Measurements from ENCODE around the gene CLASP2. TPM values are rescaled to one million over a fixed set of nuclear protein-coding genes. Genes with fewer than 3 reads are reported as not detected.
A peak's percentile ranks its signal among the peaks of the same experiment; 100 is the strongest.
"Not testable (repeated sequence)": the region's sequence is repeated elsewhere in the genome, so short reads cannot be mapped to it uniquely, and the experiment has no call there.

Gene CLASP2
- total RNA-seq, 2 donors from 2014 or later = 73.8 to 82.3 TPM

DNA sequence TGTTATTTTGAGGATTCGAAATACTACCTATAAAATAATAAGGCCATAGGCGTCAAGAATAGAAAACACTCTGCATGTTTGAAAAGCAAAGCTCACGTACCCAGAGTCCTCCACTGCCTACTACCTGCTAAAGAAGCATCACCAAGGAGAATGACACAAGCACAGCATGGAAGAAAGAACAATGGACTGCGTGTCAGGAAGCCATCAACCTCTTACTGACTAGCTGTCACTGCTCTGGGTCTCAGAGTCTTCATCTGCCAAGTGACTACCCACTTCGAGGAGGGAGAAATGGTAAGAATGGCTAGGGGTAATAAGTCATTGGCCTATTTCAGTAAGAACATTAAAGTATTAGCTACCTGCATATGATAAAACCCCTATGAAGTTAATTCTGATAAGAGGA is 49.4 kb downstream of the CLASP2 start:
- ATAC-seq (no peak), DNase-seq (ENCODE audit: low spot score) (no peak)
- H3K27ac Mint-ChIP-seq = no peak overlapping the region
- H3K4me3 Mint-ChIP-seq = no peak overlapping the region
- no peaks in the 10 kb centered on the region for H3K27me3 Mint-ChIP-seq
- no peaks in the 10 kb centered on the region for H3K9me3 Mint-ChIP-seq
- peaks cover 14% of the 10 kb centered on the region for H3K36me3 Mint-ChIP-seq
- peaks cover 7 to 14% of the 10 kb centered on the region in 2 donors for H3K4me1 Mint-ChIP-seq (ENCODE audit: low read depth in 2 of 2)

DNA sequence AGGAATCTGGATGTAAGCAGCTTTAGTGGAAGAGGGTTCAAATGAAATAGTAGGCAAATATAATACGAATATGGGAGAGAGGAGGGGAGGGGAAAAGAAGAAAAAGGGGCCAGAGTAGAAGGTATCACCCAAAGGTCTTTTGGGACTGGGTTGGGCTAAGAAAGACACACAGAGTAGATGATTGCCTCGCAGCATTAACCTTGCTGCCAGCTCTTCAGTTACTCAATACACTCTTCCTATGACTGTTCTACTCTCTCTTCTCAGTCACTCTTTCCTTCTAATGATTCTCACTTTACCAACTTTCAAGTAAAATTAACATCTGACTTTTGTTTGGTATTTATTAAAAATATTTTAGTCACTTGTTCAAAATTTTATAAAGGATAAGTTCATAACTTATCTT is 52.8 kb downstream of the CLASP2 start:
- H3K4me1 Mint-ChIP-seq (ENCODE audit: low read depth in 2 of 2) = peaks cover 5 to 16% of the 10 kb centered on the region in 2 donors
- no peaks in the 10 kb centered on the region for H3K27me3 Mint-ChIP-seq
- no peak for DNase-seq (ENCODE audit: low spot score)
- peak overlapping the region; percentile 40 for H3K4me3 Mint-ChIP-seq
- H3K27ac Mint-ChIP-seq = peak overlapping the region in 1 of 2 donors; percentile 7
- peak; percentile 69 to 84 for ATAC-seq
- no peaks in the 10 kb centered on the region for H3K9me3 Mint-ChIP-seq
- no peaks in the 10 kb centered on the region for H3K36me3 Mint-ChIP-seq

GRCh38 chr3:33664195-33664594 is 53.9 kb downstream of the CLASP2 start:
- no peaks in the 10 kb centered on the region for H3K9me3 Mint-ChIP-seq
- DNase-seq (ENCODE audit: low spot score) (no peak), ATAC-seq (peak; percentile 69 to 70)
- H3K27ac Mint-ChIP-seq = peak overlapping the region in 1 of 2 donors; percentile 7
- no peak overlapping the region for H3K4me3 Mint-ChIP-seq
- no peaks in the 10 kb centered on the region for H3K36me3 Mint-ChIP-seq
- H3K4me1 Mint-ChIP-seq (ENCODE audit: low read depth in 2 of 2) = peaks cover 12 to 23% of the 10 kb centered on the region in 2 donors
- H3K27me3 Mint-ChIP-seq = no peaks in the 10 kb centered on the region

- no peak for DNase-seq (ENCODE audit: low spot score)
- peaks cover 20 to 32% of the 10 kb centered on the region in 2 donors for H3K4me1 Mint-ChIP-seq (ENCODE audit: low read depth in 2 of 2)
- H3K36me3 Mint-ChIP-seq = no peaks in the 10 kb centered on the region
- H3K9me3 Mint-ChIP-seq = no peaks in the 10 kb centered on the region
- ATAC-seq = no peak
- H3K4me3 Mint-ChIP-seq = no peak overlapping the region
- no peaks in the 10 kb centered on the region for H3K27me3 Mint-ChIP-seq
- H3K27ac Mint-ChIP-seq = no peak overlapping the region
Observed at GRCh38 chr3:33663042-33663441, 55.0 kb downstream of the CLASP2 start.

DNA sequence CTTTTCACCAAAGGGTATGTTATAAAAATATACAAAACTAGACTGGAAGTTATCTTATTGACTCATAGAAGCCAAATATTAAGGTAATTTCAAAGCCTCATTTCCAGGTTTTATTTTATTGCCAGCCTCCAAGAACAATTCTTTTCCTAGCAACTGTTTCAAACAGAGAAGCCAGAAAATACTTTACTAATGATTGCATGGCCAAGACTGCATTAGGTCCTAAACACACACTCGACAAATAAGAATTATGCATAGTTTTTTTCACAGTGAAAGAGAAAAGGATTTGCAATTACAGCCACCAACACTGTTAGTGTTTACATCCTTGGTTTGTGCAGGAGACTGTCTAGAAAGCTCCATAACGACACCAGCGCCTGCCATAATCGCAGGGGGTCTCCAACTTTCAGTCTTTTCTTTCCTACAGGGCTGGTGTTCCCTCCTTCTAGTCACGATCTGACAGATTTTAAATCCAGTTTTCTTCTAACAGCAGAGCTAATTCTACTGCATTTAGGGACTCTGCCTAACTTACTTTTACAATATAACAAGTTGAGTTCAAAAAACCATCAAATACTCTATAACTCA is 58.1 kb downstream of the CLASP2 start:
- Mint-ChIP-seq H3K27ac (peak overlapping the region; percentile 0 to 71), H3K4me3 (peak overlapping the region; percentile 58), H3K9me3 (no peaks in the 10 kb centered on the region), H3K4me1 (ENCODE audit: low read depth in 2 of 2) (peaks cover 22 to 28% of the 10 kb centered on the region in 2 donors), H3K36me3 (no peaks in the 10 kb centered on the region), H3K27me3 (no peaks in the 10 kb centered on the region)
- ATAC-seq (no peak), DNase-seq (ENCODE audit: low spot score) (no peak)

DNA sequence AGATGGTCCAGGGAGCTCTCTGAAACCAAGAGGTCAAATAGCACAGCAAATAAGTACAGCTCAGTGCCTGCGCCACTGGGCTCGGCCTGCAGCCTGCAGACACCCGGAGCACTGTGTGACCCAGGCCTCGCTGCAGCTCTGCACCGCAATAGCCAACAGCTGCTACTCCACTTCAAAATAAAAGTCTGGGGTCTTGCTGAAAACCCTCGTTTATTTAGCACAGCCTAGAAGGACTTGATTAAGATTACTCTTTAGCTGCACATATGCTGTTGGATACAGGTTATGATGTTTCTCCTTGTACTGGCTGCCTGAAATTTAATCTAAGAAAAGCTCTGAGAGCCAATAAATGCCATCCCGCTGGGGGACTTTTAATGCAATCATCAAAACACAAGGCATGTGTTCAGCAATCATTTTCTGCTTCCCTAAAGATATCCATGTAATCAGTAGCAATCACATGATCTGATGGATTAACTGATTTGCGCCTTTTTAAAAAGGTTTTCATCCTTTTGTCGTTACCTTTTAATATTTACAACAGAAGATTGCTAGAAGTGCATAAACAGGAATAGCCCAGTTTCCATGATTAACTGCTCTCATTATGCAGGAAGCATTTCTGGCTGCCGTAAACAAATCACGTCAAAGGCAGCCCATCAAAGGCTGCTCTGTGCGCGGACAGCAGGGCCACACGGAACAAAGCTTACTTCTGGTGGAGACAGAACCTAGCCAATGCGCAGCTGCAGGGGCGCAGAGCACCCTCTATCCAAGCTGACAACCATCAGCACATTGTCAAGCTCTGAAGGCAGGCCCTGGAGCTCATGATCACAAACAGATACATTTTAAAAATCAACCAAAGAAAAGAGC is 58.8 kb downstream of the CLASP2 start:
- no peaks in the 10 kb centered on the region for H3K27me3 Mint-ChIP-seq
- peaks cover 22 to 23% of the 10 kb centered on the region in 2 donors for H3K4me1 Mint-ChIP-seq (ENCODE audit: low read depth in 2 of 2)
- ATAC-seq (peak; percentile 84 to 88), DNase-seq (ENCODE audit: low spot score) (no peak)
- H3K9me3 Mint-ChIP-seq = no peaks in the 10 kb centered on the region
- H3K36me3 Mint-ChIP-seq = no peaks in the 10 kb centered on the region
- H3K4me3 Mint-ChIP-seq = peak overlapping the region; percentile 58
- H3K27ac Mint-ChIP-seq = peak overlapping the region; percentile 0 to 71

DNA sequence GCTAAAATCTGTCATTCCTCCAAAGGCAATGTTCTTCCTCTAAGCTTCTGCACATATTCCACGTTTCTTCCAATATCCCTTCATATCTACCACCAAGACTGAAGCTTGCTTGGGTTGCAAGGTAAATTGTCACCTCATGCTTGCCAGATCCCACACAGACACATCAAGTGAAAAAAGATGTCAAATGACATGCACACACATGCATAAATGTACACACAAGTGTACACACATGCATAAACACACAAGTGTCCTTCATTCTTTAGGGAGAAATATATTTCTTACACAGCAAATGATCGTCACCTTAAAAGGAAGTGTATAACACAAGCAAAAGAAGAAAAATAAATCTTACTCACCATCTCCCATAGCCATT is 59.4 kb downstream of the CLASP2 start:
- Mint-ChIP-seq H3K9me3 (no peaks in the 10 kb centered on the region), H3K27ac (peak overlapping the region; percentile 0 to 71), H3K36me3 (no peaks in the 10 kb centered on the region), H3K27me3 (no peaks in the 10 kb centered on the region), H3K4me3 (peak overlapping the region; percentile 58), H3K4me1 (ENCODE audit: low read depth in 2 of 2) (peaks cover 25 to 27% of the 10 kb centered on the region in 2 donors)
- DNase-seq (ENCODE audit: low spot score) = no peak
- ATAC-seq = peak in 1 of 2 donors; percentile 20

DNA sequence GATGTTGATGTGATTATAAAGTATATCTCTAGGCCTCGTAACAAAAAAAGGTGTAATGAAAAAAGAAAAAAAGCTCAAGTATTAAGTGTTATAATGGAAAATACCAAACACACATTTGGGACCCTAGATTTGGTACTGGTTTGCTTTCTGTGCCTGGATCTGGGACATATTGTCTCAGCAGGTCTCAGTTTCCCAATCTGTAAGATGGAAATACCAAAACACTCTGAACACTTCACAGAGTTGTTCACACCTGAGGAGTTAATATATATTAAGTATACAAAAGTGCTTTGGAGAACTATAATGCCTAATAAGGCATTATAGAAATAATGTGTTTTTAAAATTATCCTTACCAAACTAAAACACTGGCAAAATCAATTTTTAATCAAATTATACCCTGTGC is 60.0 kb downstream of the CLASP2 start:
- DNase-seq (ENCODE audit: low spot score) (no peak), ATAC-seq (no peak)
- H3K9me3 Mint-ChIP-seq = no peaks in the 10 kb centered on the region
- H3K4me3 Mint-ChIP-seq = no peak overlapping the region
- peaks cover 25 to 27% of the 10 kb centered on the region in 2 donors for H3K4me1 Mint-ChIP-seq (ENCODE audit: low read depth in 2 of 2)
- no peaks in the 10 kb centered on the region for H3K27me3 Mint-ChIP-seq
- no peaks in the 10 kb centered on the region for H3K36me3 Mint-ChIP-seq
- no peak overlapping the region for H3K27ac Mint-ChIP-seq

- H3K36me3 Mint-ChIP-seq = no peaks in the 10 kb centered on the region
- no peaks in the 10 kb centered on the region for H3K27me3 Mint-ChIP-seq
- DNase-seq (ENCODE audit: low spot score) (no peak), ATAC-seq (no peak)
- H3K27ac Mint-ChIP-seq = peak overlapping the region in 1 of 2 donors; percentile 0
- H3K4me1 Mint-ChIP-seq (ENCODE audit: low read depth in 2 of 2) = peaks cover 27 to 33% of the 10 kb centered on the region in 2 donors
- H3K4me3 Mint-ChIP-seq = no peak overlapping the region
- no peaks in the 10 kb centered on the region for H3K9me3 Mint-ChIP-seq
Observed at GRCh38 chr3:33652736-33653135, 65.3 kb downstream of the CLASP2 start.

DNA sequence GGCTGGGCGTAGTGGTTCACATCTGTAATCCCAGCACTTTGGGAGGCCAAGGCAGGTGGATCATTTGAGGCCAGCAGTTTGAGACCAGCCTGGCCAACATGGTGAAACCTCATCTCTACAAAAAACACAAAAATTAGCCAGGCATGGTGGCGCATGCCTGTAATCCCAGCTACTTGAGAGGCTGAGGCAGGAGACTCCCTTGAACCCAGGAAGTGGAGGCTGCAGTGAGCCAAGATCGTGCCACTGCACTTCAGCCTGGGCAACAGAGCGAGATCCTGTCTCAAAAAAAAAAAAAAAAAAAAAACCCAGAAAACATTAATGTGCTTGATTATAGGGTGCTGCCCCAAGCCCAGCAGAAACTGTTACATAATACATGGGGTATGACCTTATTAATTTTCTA is 67.0 kb downstream of the CLASP2 start:
- H3K27ac Mint-ChIP-seq; H3K9me3 Mint-ChIP-seq; ATAC-seq; H3K4me3 Mint-ChIP-seq; DNase-seq (ENCODE audit: low spot score); H3K36me3 Mint-ChIP-seq; H3K27me3 Mint-ChIP-seq: not testable (repeated sequence)
- H3K4me1 Mint-ChIP-seq (ENCODE audit: low read depth in 2 of 2) = peaks cover 27 to 32% of the 10 kb centered on the region in 2 donors

GRCh38 chr3:33650495-33650894 is 67.6 kb downstream of the CLASP2 start:
- Mint-ChIP-seq H3K36me3 (no peaks in the 10 kb centered on the region), H3K9me3 (no peaks in the 10 kb centered on the region), H3K4me3 (no peak overlapping the region), H3K27ac (no peak overlapping the region), H3K4me1 (ENCODE audit: low read depth in 2 of 2) (peaks cover 31 to 36% of the 10 kb centered on the region in 2 donors), H3K27me3 (no peaks in the 10 kb centered on the region)
- DNase-seq (ENCODE audit: low spot score) (no peak), ATAC-seq (no peak)

- H3K27ac Mint-ChIP-seq = no peak overlapping the region
- no peaks in the 10 kb centered on the region for H3K27me3 Mint-ChIP-seq
- DNase-seq (ENCODE audit: low spot score) (no peak), ATAC-seq (peak in 1 of 2 donors; percentile 46)
- peaks cover 31% of the 10 kb centered on the region in 2 donors for H3K4me1 Mint-ChIP-seq (ENCODE audit: low read depth in 2 of 2)
- H3K4me3 Mint-ChIP-seq = no peak overlapping the region
- H3K9me3 Mint-ChIP-seq = no peaks in the 10 kb centered on the region
- H3K36me3 Mint-ChIP-seq = no peaks in the 10 kb centered on the region
Observed at GRCh38 chr3:33648793-33649192, 69.3 kb downstream of the CLASP2 start.

DNA sequence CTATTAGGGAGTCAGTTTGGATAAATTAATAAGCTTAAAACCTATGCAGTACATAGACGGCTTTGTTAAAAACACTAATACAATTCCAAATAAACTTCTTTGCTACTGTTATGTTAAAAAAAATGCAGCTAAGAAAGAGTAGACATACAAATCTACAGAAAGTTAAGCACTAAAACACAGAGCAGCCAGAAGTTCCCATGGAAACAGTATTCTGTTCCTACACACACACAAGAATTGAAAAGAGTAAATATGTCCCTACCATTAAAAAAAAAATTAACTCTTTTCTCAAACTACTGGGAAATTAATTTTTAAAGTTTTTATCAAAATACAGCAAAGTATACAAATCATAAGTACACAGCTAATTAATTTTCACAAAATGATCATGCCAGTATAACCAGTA is 71.6 kb downstream of the CLASP2 start:
- ATAC-seq (no peak), DNase-seq (ENCODE audit: low spot score) (no peak)
- Mint-ChIP-seq H3K27ac (no peak overlapping the region), H3K4me1 (ENCODE audit: low read depth in 2 of 2) (peaks cover 24% of the 10 kb centered on the region in 2 donors), H3K27me3 (no peaks in the 10 kb centered on the region), H3K4me3 (no peak overlapping the region), H3K36me3 (peaks cover 6% of the 10 kb centered on the region), H3K9me3 (no peaks in the 10 kb centered on the region)

GRCh38 chr3:33645060-33645647 is 72.9 kb downstream of the CLASP2 start:
- no peak for DNase-seq (ENCODE audit: low spot score)
- ATAC-seq = no peak

More at GRCh38 chr3:33645060-33645647, 72.9 kb downstream of the CLASP2 start:
- H3K9me3 Mint-ChIP-seq = no peaks in the 10 kb centered on the region
- H3K36me3 Mint-ChIP-seq = peaks cover 6% of the 10 kb centered on the region
- peaks cover 18 to 19% of the 10 kb centered on the region in 2 donors for H3K4me1 Mint-ChIP-seq (ENCODE audit: low read depth in 2 of 2)
- H3K27me3 Mint-ChIP-seq = no peaks in the 10 kb centered on the region
- H3K4me3 Mint-ChIP-seq = peak overlapping the region; percentile 34
- H3K27ac Mint-ChIP-seq = no peak overlapping the region

Data from natural killer cell treated with Interleukin-12 subunit alpha and Interleukin-12 subunit beta and Interleukin-15 and Interleukin-18, amount 100 ng/mL, for 72 hours (primary cell).